ENCODE results near the gene KLK5. TPM values are rescaled to one million over a fixed set of nuclear protein-coding genes. Genes with fewer than 3 reads are reported as not detected.

The KLK5 gene
- total and polyA plus RNA-seq, 4 donors = not detected

DNA sequence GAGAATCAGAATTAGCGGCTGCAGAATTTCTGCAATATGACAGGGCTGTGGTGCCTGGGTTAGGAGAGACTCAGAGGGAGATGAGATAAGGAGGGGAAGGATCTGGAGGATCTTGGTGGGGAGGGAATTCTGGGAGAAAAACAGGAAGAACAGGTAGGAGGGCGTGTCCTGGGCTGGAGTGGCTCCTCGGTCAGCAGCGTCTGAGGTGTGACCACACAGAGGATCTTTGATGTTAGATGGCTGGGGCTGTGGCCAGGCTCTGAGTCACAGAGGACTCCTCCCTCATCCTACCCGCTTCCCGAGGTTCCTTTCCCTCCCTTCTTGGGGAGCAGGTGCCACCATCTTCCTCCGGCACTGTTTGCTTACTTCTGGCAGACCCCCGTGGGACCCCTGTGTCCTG lies 22.9 kb upstream of the KLK5 start:
- no peak for TF ChIP-seq SP1 (IDR thresholded peaks at IDR 0.05)
- TF ChIP-seq, protein P1, sequence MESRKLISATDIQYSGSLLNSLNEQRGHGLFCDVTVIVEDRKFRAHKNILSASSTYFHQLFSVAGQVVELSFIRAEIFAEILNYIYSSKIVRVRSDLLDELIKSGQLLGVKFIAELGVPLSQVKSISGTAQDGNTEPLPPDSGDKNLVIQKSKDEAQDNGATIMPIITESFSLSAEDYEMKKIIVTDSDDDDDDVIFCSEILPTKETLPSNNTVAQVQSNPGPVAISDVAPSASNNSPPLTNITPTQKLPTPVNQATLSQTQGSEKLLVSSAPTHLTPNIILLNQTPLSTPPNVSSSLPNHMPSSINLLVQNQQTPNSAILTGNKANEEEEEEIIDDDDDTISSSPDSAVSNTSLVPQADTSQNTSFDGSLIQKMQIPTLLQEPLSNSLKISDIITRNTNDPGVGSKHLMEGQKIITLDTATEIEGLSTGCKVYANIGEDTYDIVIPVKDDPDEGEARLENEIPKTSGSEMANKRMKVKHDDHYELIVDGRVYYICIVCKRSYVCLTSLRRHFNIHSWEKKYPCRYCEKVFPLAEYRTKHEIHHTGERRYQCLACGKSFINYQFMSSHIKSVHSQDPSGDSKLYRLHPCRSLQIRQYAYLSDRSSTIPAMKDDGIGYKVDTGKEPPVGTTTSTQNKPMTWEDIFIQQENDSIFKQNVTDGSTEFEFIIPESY (IDR thresholded peaks at IDR 0.05) = no peak
- TF ChIP-seq FOXA1 (IDR thresholded peaks at IDR 0.05) = no peak
- TF ChIP-seq ATF3 (IDR thresholded peaks at IDR 0.05) = no peak
- TF ChIP-seq, protein P2, sequence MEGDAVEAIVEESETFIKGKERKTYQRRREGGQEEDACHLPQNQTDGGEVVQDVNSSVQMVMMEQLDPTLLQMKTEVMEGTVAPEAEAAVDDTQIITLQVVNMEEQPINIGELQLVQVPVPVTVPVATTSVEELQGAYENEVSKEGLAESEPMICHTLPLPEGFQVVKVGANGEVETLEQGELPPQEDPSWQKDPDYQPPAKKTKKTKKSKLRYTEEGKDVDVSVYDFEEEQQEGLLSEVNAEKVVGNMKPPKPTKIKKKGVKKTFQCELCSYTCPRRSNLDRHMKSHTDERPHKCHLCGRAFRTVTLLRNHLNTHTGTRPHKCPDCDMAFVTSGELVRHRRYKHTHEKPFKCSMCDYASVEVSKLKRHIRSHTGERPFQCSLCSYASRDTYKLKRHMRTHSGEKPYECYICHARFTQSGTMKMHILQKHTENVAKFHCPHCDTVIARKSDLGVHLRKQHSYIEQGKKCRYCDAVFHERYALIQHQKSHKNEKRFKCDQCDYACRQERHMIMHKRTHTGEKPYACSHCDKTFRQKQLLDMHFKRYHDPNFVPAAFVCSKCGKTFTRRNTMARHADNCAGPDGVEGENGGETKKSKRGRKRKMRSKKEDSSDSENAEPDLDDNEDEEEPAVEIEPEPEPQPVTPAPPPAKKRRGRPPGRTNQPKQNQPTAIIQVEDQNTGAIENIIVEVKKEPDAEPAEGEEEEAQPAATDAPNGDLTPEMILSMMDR (IDR thresholded peaks at IDR 0.05; ENCODE audit: low read depth, low read length, missing input control) = no peak
- TF ChIP-seq GABPA (IDR thresholded peaks at IDR 0.05 in 1 of 2, conservative IDR thresholded peaks at IDR 0.05 in 1 of 2) = no peak
- no peak for TF ChIP-seq JUND (IDR thresholded peaks at IDR 0.05)
- TF ChIP-seq NR2F2 (IDR thresholded peaks at IDR 0.05) = no peak
- no peak for TF ChIP-seq MAX (IDR thresholded peaks at IDR 0.05)
- no peak for TF ChIP-seq EGR1 (IDR thresholded peaks at IDR 0.05; ENCODE audit: low read depth in 2 of 2)
- TF ChIP-seq RXRA (IDR thresholded peaks at IDR 0.05) = no peak
- TF ChIP-seq YY1 (IDR thresholded peaks at IDR 0.05) = no peak
- TF ChIP-seq HNF4A (conservative IDR thresholded peaks at IDR 0.05) = no peak
- H3K9ac ChIP-seq (ENCODE audit: low read depth in 1 of 2, low read length in 2 of 2) = no peak overlapping the region
- no peak overlapping the region for H3K27ac ChIP-seq (ENCODE audit: low read depth in 1 of 2, low read length in 2 of 2)
- no peak overlapping the region for H3K4me3 ChIP-seq (ENCODE audit: low read depth in 1 of 3, low read length in 3 of 3)
- no peaks in the 10 kb centered on the region for H3K4me1 ChIP-seq (ENCODE audit: control insufficient read depth in 4 of 4, insufficient read depth in 4 of 4, low read length in 3 of 4)
- WGBS = 22% methylated on average over 8 of the region's 8 CpGs
- H3K36me3 ChIP-seq (ENCODE audit: control insufficient read depth in 4 of 4, insufficient read depth in 3 of 4, low read depth in 1 of 4, low read length in 3 of 4) = no peaks in the 10 kb centered on the region
- no peaks in the 10 kb centered on the region for H3K9me3 ChIP-seq (ENCODE audit: control insufficient read depth in 4 of 4, low read length in 3 of 4)
- DNase-seq (ENCODE audit: low spot score) = no peak
- H3K27me3 ChIP-seq (ENCODE audit: control insufficient read depth in 4 of 4, insufficient read depth in 4 of 4, low read length in 3 of 4) = peaks cover 0 to 5% (median under 1%) of the 10 kb centered on the region in 4 donors

GRCh38 chr19:50974702-50975556 lies 22.1 kb upstream of the KLK5 start:
- DNase-seq (ENCODE audit: low spot score) = no peak
- H3K27me3 ChIP-seq (ENCODE audit: control insufficient read depth in 4 of 4, insufficient read depth in 4 of 4, low read length in 3 of 4) = peaks cover 0 to 5% (median under 1%) of the 10 kb centered on the region in 4 donors
- H3K9me3 ChIP-seq (ENCODE audit: control insufficient read depth in 4 of 4, low read length in 3 of 4) = no peaks in the 10 kb centered on the region
- no peak overlapping the region for H3K27ac ChIP-seq (ENCODE audit: low read depth in 1 of 2, low read length in 2 of 2)
- TF ChIP-seq TAF1 (conservative IDR thresholded peaks at IDR 0.05) (no peak), SP1 (IDR thresholded peaks at IDR 0.05) (no peak)
- no peaks in the 10 kb centered on the region for H3K36me3 ChIP-seq (ENCODE audit: control insufficient read depth in 4 of 4, insufficient read depth in 3 of 4, low read depth in 1 of 4, low read length in 3 of 4)
- H3K4me3 ChIP-seq (ENCODE audit: low read depth in 1 of 3, low read length in 3 of 3) = no peak overlapping the region
- H3K9ac ChIP-seq (ENCODE audit: low read depth in 1 of 2, low read length in 2 of 2) = no peak overlapping the region
- no peaks in the 10 kb centered on the region for H3K4me1 ChIP-seq (ENCODE audit: control insufficient read depth in 4 of 4, insufficient read depth in 4 of 4, low read length in 3 of 4)
- WGBS = 46% methylated on average over 8 of the region's 9 CpGs

Measured in liver (tissue), 9 donors.